OCI-LY7 (cell line): ENCODE data around the gene KDM2B. TPM values are rescaled to one million over a fixed set of nuclear protein-coding genes. Genes with fewer than 3 reads are reported as not detected.

Experiments
- BruUV-seq: library from RNA; stranded (reverse); fragments of 400-500 nt; replicated peaks from 2 replicates; lab custom pipeline; 2021; lab: Mats Ljungman, UMichigan
- CTCF ChIA-PET: fragments of 300-600 bp; sonication (Branson Sonifier 250); formaldehyde crosslinking; loops from one replicate; lab custom pipeline; 2022; ENCODE audit warnings: antibody characterized with exemption; ENCODE audit not compliant: unreplicated experiment; lab: Charles Lee
- POLR2A ChIA-PET: fragments of 300-600 bp; sonication (Branson Sonifier 250); formaldehyde crosslinking; loops from one replicate; lab custom pipeline; 2022; ENCODE audit warnings: antibody characterized with exemption; lab: Charles Lee
- DNase-seq: peaks from one replicate; pipeline ENCODE4 v3.0.0-alpha.2; 2015; ENCODE audit warnings: low spot score
- H2AFZ ChIP-seq: fragments of 200-600 bp; sonication (generic), shearing (Covaris generic); 2 replicates; pipeline ENCODE4 v1.6.1; 2014; ENCODE audit warnings: mild to moderate bottlenecking, antibody characterized with exemption, low read length, moderate library complexity
- H3K27ac ChIP-seq: fragments of 200-600 bp; sonication (generic); 2 replicates; pipeline ENCODE4 v1.5.1; 2014; ENCODE audit warnings: mixed run types, low read depth, mild to moderate bottlenecking, moderate library complexity, low read length, inconsistent platforms; ENCODE audit not compliant: poor library complexity, severe bottlenecking
- H3K36me3 ChIP-seq: fragments of 200-600 bp; sonication (generic); 2 replicates; pipeline ENCODE4 v1.6.1; 2014; ENCODE audit warnings: mild to moderate bottlenecking, antibody characterized with exemption, low read length, moderate library complexity, mixed read lengths; ENCODE audit not compliant: insufficient read depth
- H3K4me1 ChIP-seq: fragments of 200-600 bp; sonication (generic); 2 replicates; pipeline ENCODE4 v1.5.1; 2014; ENCODE audit warnings: mild to moderate bottlenecking, low read length; ENCODE audit not compliant: insufficient read depth, poor library complexity, severe bottlenecking
- H3K4me2 ChIP-seq: fragments of 200-600 bp; sonication (generic); 2 replicates; pipeline ENCODE4 v1.6.1; 2014; ENCODE audit warnings: mild to moderate bottlenecking, low read length
- H3K4me3 ChIP-seq: fragments of 200-600 bp; sonication (generic); 2 replicates; pipeline ENCODE4 v1.5.1; 2014; ENCODE audit warnings: mild to moderate bottlenecking, low read depth, low read length; ENCODE audit not compliant: poor library complexity, severe bottlenecking
- H3K79me2 ChIP-seq: fragments of 200-600 bp; sonication (generic); 2 replicates; pipeline ENCODE4 v1.6.1; 2016; ENCODE audit warnings: low read depth, mild to moderate bottlenecking, low read length, moderate library complexity, mixed read lengths; ENCODE audit not compliant: insufficient read depth
- H3K9me2 ChIP-seq: fragments of 200-600 bp; sonication (generic); 2 replicates; pipeline ENCODE4 v1.6.1; 2016; ENCODE audit warnings: mild to moderate bottlenecking, low read length, mixed read lengths; ENCODE audit not compliant: insufficient read depth
- H3K9me3 ChIP-seq: fragments of 200-600 bp; sonication (generic); 2 replicates; pipeline ENCODE4 v1.6.1; 2014; ENCODE audit warnings: mild to moderate bottlenecking, mixed run types, low read length, mixed read lengths
- H4K20me1 ChIP-seq: fragments of 200-600 bp; sonication (generic); 2 replicates; pipeline ENCODE4 v1.6.1; 2014; ENCODE audit warnings: mild to moderate bottlenecking, antibody characterized with exemption, low read length, moderate library complexity, mixed read lengths; ENCODE audit not compliant: insufficient read depth
- CTCF ChIP-seq: fragments of 200-600 bp; sonication (generic); conservative IDR thresholded peaks from 2 replicates; pipeline ENCODE4 v1.5.1; 2014; ENCODE audit warnings: mild to moderate bottlenecking, antibody characterized with exemption, low read length, moderate library complexity, mixed read lengths
- EZH2phosphoT487 ChIP-seq: fragments of 200-600 bp; sonication (generic); IDR thresholded peaks from 2 replicates; pipeline ENCODE4 v1.6.1; 2018; ENCODE audit warnings: low read depth, borderline replicate concordance, mild to moderate bottlenecking, mixed run types, antibody characterized with exemption, low read length, moderate library complexity, mixed read lengths
- intact Hi-C: fragments of 100-400 bp; cut with micrococcal nuclease; formaldehyde crosslinking; loops from one replicate; pipeline ENCODE4 v1.10.0; 2022; ENCODE audit not compliant: unreplicated experiment
- total RNA-seq, 2 experiments: library from RNA; depleted of rRNA in 1 of 2; stranded (reverse); fragments of >200 nt in 1 of 2; shearing (Covaris generic) in 1 of 2; gene quantifications; 2 replicates each; pipeline ENCODE4 v1.2.3, GENCODE V29; 2014 to 2022

KDM2B gene
- total RNA-seq, 2 experiments from 2014 or later = 78.5 to 88.0 TPM

DNA sequence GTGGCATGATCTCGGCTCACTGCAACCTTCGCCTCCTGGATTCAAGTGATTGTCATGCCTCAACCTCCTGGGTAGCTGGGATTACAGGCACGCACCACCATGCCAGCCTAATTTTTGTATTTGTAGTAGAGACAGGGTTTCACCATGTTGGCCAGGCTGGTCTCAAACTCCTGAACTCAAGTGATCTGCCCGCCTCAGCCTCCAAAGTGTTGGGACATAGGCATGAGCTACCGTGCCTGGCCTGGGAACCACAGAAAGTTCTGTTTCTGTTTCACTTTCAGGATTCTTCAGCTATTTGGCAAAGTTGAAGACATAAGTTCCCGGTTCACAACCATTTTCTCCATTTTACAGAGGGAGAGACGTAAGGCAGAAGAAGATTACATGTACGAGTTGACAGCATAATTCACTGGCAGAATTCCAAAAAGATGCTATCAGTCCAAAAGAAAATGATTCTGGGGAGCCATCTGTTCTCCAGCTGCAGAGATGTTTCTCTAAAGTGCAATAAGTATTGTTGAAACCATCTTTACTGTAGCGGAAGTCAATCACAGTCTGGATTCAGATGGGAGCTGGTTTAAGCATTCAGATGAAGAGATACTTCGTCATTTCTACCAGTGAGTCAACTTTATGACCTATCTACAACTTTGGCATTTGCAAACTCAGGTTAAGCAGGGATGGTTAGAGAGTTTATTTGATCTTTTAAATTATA is 189.1 kb downstream of the KDM2B start:
- intact Hi-C loops = no loop called here
- no peak overlapping the region for H3K4me3 ChIP-seq
- H3K4me2 ChIP-seq = no peak overlapping the region

DNA sequence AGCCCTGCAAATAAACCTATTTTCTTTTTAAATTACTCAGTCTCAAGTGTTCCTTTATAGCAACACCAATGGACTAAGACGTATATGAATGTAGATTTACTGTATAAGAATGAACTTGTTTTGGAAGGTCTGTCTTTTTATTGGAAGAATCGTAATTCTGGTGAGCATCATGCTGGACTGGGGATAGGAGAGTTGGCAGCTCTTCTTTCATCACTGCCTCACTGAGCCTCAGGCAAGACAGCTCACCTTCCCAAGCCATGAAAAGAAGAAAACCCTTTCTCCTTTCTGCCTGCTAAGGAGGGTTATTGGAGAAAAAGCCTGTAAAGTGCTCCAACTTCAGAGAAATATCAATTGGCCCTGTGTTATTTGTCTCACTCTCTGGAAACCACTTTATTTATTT is 190.0 kb downstream of the KDM2B start:
- H3K79me2 ChIP-seq = no peaks in the 10 kb centered on the region

More for the DNA sequence above, 189.1 kb downstream of the KDM2B start:
- DNase-seq = no peak
- Histone ChIP-seq H2AFZ (0 out of 2 replicates have a peak overlapping the region, but pooled peaks have one; percentile 4), H3K9me2 (no peaks in the 10 kb centered on the region), H3K27ac (no peak overlapping the region), H3K9me3 (no peaks in the 10 kb centered on the region), H4K20me1 (no peaks in the 10 kb centered on the region), H3K36me3 (no peaks in the 10 kb centered on the region), H3K4me1 (no peaks in the 10 kb centered on the region), H3K79me2 (no peaks in the 10 kb centered on the region)
- TF ChIP-seq EZH2phosphoT487 (no peak), CTCF (no peak)
- BruUV-seq = no TSS peak
- POLR2A ChIA-PET = interaction anchor here (0.5 to 0.6 kb wide), 3 partner anchors 10 to 1067 kb away, joined by 3 to 6 read pairs (median 3); no protein-coding TSS in a partner anchor
- CTCF ChIA-PET = no interaction called here

More for the DNA sequence above, 190.0 kb downstream of the KDM2B start:
- H3K4me2 ChIP-seq = no peak overlapping the region
- CTCF ChIA-PET = no interaction called here
- POLR2A ChIA-PET = no interaction called here
- no peaks in the 10 kb centered on the region for H3K36me3 ChIP-seq
- TF ChIP-seq CTCF = no peak
- TF ChIP-seq EZH2phosphoT487 = no peak
- H3K27ac ChIP-seq = no peak overlapping the region
- intact Hi-C loops = no loop called here
- no peaks in the 10 kb centered on the region for H4K20me1 ChIP-seq
- no peaks in the 10 kb centered on the region for H3K4me1 ChIP-seq
- no peak for DNase-seq
- H3K4me3 ChIP-seq = no peak overlapping the region
- no peak overlapping the region for H2AFZ ChIP-seq
- H3K9me3 ChIP-seq = no peaks in the 10 kb centered on the region
- no TSS peak for BruUV-seq
- no peaks in the 10 kb centered on the region for H3K9me2 ChIP-seq
